Right ventricle myocardium superior (tissue), 1 donor: ENCODE measurements around the gene CAMKMT. TPM values are rescaled to one million over a fixed set of nuclear protein-coding genes. Genes with fewer than 3 reads are reported as not detected.
"Not testable (repeated sequence)": the region's sequence is repeated elsewhere in the genome, so short reads cannot be mapped to it uniquely, and the experiment has no call there.

ENCODE experiments used
- ATAC-seq: fragments of 200-7000 bp; cut with Tn5 transposase; one replicate; pipeline ENCODE4 v1.9.1; 2020; ENCODE audit warnings: mild to moderate bottlenecking; ENCODE audit not compliant: poor library complexity
- DNase-seq: peaks from one replicate; pipeline ENCODE4 v3.0.0-alpha.2; 2020
- intact Hi-C: fragments of 100-400 bp; cut with DNase I; formaldehyde crosslinking; loops from one replicate; pipeline ENCODE4 v1.11.2; 2022
- total RNA-seq: library from RNA; stranded (reverse); fragmentation: NEBNext Ultra II Directional; extraction: Animal tissue kit (Norgen Biotek cat#: 25700); gene quantifications from one replicate; pipeline ENCODE4 v1.2.1, GENCODE V29; 2021
- donor health status: DM: no; HTN: yes; CAD: no; lungs with severe emphysema.

CAMKMT gene
- total RNA-seq, 1 donor from 2014 or later: 5.1 TPM

DNA sequence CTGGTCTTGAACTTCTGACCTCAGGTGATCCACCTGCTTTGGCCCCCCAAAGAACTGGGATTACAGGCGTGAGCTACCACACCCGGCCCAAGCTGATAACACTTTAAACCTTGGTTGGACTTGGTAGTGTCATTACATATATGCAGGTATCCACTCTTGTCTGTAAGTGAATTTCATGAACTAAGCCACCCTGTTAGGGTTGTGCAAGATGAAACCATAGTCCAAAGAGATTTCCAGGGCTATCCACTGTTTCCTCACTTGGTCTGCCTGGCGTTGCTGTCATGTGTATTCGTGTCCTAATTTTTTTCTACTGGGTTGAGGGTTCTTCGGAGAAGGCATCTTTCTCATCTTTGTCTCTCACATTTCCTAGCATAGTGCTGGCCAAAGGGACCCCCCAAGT lies 203.0 kb downstream of the CAMKMT start:
- intact Hi-C loops: no loop called here
- ATAC-seq: no peak
- no peak for DNase-seq

DNA sequence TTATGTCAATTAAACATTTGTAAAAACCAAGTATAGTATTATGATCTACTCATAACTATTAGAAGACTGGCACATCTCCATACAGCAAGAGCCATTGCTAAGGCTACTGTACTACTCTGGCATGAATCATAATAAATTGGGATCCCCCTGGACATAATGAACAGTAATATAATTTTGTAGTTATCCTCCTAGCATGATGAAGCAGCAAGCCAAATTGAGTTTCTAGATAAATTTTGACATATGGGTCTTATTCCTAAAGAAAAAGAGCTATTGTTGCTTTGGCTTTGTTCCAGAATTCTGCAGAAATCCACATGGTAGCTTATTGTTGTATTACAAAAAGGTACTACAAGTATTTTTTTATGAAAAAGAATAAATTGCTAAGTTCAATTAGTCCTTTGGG lies 204.3 kb downstream of the CAMKMT start:
- ATAC-seq: no peak
- intact Hi-C loops: no loop called here

DNA sequence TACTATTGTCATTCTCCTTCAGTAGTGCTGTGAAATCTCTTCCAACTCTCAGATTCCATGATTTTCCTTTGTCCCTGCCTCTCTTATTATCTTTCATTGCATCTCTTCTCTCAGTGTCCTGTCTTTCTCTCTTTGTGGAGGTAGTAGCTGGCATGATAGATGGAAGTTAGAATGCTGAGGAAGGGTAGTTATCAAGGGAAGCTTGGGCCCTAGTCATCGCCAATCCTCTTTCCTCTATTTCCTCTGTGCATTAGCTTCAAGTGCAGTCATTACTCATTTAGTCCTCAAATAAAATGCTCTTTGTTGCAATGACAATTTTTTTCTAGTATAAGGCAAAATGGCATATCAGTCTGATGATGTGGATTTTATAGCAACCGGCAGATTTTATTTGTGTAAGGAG lies 207.7 kb downstream of the CAMKMT start:
- ATAC-seq (no peak), DNase-seq (no peak)
- intact Hi-C loops: no loop called here

More for the DNA sequence above, 204.3 kb downstream of the CAMKMT start:
- no peak for DNase-seq

DNA sequence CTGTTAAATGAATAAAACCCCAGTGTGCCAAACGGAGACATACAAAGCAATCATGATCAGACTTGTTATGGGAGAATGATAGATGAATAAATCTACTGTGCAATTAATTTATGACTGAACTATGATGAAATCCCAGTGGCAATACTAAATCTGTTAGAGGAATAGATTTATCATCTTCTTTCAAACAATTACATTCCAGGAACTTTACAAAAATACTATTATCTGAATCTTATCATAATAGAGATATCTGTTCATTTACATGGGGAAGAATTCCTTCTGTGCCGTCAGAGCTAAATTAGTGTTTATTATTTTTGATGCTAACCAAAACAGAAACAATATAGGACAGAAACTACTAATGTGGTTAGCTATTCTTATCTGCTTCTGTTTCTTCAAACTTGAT lies 208.5 kb downstream of the CAMKMT start:
- intact Hi-C loops: no loop called here
- ATAC-seq (no peak), DNase-seq (no peak)

DNA sequence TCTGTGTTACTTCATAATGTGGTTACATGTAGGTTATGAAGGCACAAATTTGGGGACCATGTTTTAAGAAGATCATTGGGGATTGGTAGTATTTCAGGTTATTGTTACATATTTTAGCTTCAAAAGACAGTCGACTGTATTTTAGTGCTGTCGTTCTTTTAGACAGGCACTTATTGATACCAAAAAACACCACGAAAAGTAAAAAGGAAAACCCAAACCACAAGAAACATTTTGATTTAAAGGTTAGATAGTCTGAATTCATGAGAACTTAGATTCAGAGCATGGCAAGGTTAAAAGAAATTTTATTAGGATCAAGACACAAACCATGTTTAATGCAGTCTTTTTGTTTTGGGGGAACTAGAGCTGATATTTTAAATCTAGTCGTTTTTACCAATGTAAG lies 209.0 kb downstream of the CAMKMT start:
- DNase-seq (no peak), ATAC-seq (no peak)
- intact Hi-C loops: no loop called here

DNA sequence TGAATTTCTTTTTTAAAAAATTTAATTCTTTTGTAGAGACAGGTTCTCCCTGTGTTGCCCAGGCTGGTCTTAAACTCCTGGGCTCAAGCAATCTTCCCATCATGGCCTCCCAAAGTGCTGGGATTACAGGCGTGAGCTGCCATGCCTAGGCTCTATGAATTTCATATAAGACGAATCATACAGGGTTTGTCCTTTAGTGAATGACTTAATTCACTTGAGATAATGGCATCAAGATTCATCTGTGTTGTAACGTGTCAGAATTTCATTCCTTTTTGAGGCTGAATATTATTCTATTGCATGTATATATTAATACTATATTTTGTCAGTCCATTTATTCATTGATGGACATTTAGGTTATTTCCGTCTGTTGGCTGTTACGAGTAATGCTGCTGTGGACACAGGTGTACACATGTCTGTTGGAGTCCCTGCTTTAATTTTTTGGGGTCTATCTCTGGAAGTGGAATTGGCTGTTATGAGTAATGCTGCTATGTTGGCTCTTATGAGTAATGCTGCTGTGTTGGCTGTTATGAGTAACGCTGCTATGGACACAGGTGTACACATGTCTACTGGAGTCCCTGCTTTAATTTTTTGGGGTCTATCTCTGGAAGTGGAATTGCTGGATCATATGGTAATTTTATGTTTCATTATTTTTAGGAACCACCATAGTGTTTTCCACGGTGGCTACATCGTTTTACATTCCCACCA lies 210.6 kb downstream of the CAMKMT start:
- DNase-seq: no peak
- intact Hi-C loops: no loop called here
- no peak for ATAC-seq

DNA sequence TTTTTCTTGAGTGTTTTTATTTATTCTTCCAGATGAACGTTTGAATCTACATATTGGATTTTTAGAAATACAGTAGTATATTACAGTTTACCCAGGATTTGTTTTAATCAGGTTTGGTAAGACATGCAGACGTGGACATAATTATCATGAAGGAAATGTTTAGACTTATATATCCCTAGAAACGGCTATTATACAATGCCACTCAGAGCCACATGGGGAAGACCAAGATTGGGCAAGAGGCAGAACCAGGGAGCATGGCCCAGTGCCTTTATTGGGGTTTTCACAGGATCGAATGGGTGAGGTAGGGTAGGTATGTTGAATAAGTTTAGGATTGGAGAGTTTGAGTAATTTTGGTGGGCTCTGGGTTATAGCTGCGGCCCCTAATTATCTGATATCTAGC lies 212.2 kb downstream of the CAMKMT start:
- ATAC-seq (no peak), DNase-seq (no peak)
- intact Hi-C loops: no loop called here

DNA sequence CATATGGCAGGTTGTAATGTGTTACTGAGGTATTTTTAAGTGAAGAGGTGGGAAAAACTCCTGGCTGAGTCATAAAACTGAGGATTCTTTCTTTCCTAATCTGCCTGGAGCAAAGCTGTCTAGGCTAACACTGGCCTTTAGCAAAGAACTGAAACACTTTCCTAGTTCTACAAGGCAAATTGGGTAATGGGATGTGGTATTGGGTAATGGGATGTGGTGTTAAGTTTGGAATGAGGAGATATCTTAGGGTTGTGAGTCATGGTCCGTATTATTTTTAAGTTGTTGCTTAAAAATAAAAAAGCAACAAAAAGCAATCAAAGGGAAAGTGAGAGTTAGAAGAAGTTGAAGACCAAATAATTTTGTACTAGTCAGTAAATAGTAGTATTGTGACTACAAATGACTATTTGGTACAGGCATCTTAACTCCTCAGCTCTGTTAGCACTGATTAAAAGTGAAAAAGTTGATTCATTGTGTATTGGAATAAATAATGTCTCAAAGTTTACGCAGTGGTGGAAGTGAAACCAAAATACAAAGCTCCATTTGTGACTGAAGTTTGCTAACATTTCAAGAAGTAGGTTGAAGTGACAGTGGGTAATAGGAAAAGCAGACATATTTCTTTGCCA lies 216.8 kb downstream of the CAMKMT start:
- ATAC-seq (no peak), DNase-seq (no peak)
- intact Hi-C loops: no loop called here

DNA sequence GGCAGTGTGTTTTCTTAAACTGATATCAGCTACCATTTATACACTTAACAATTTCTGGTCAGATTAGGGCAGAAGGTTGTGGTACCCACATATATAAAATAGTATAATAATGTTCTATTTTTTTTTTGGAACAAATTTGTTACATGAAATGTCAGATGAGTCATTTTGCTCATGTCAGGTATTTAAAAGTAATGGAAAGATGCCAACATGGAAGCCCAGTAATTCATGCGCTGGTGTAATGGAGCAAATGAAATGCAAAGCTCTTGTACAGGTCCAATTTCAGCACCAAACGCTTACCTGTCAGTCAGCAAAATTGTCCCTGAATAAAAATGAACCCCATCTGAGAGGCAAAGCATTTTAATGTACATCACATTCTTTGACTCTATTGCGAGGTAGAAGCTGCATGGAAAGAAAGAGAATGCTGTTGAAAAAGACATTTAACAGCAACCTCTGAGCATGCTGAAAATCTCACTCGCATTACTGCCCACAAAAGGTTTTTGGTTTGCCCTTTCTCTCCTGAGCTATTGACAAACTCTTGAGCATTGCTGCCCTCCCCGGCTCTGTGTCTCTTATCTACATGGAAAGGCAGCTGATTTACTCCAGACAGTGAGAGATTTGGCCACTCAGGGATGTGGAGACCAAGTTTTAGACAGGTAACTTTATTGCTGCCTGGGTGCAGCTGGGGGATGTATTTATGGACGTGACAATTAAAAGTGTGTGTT lies 217.5 kb downstream of the CAMKMT start:
- DNase-seq (no peak), ATAC-seq (no peak)
- intact Hi-C loops: no loop called here

DNA sequence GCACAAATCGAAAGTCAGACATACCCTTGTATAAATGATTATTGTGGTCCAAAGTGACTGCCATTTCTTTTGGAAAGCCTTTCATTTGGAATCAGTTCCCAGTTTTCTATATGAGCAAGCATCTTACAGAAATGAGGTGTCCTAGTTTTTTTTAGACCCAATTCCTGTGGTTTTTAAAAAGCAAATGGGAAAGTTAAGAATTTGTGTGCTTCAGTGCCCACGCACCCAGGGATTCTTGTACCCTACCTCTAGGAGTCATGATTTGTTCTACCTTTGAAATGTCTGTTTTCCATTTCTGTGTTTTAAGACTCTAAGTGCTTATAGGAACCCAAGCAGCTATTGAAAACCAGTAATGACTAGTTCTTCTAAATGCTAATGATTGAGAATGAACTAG lies 218.1 kb downstream of the CAMKMT start:
- intact Hi-C loops: no loop called here
- no peak for ATAC-seq
- DNase-seq: no peak

DNA sequence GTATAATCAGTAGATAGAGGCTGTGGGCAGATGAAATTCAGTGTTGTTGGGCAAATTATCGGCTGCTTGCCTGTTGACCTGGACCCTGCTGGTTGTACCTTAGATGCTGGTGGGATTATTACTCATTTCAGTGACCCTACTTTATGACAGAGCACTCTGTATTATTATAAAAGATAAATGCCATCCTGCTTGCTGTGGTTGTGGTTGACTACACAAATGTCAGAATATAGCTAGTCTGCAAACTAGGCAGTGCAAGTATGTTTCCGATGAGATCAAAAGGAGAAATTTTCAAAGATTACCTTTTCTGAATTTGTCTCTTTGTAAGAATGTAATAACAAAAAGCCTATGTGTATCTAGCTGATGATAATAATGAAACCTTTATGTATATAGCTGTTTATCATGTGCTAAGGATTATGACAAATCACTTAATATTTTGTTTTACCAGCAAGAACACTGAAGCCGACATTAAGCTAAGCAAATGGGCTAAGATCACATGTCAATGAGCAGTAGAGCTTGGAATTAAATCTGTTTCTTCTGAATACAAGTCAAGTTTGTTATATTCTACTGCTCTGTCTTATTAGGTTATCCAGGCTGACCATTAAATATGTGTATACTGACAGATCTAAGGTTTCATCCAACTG lies 219.2 kb downstream of the CAMKMT start:
- DNase-seq (no peak), ATAC-seq (no peak)
- intact Hi-C loops: no loop called here

DNA sequence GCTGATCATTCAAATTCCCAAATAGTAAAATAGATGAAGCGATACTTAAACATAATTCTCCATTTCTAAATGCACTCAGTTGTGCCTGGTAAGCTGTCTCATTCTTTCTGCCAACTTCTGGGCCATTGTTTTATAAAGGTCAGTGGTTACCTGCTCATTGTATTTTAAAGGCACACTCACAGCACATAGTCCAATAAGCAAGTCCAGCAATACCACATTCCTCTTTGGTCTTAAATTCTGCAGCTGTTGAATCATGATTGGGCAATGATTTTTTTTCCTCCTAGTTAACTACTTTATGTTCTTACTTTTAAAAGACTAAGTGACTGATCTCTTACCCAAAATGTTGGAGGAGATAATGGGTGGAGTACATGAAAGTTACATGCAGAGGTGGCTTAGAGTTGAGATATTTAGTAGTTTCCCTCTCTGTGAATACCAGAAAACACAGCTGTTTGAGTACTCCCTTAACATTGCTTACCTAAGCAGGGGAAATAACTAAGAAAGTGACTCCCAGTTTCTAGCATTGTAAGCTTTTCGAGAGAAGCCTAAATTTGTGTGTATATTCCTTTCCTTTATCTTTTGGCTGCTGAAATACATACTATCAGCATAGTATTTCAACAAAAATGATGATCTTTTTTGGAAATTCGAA lies 220.7 kb downstream of the CAMKMT start:
- no peak for ATAC-seq
- intact Hi-C loops: no loop called here

DNA sequence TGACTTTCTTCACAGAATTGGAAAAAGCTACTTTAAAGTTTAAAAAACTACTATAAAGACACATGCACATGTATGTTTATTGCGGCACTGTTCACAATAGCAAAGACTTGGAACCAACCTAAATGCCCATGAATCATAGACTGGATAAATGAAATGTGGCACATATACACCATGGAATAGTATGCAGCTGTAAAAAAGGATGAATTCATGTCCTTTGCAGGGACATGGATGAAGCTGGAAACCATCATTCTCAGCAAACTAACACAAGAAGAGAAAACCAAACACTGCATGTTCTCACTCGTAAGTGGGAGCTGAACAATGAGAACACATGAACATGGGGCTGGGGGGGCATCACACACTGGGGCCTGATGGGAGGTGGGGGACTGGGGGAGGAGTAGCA lies 233.9 kb downstream of the CAMKMT start:
- ATAC-seq, DNase-seq: not testable (repeated sequence)
- intact Hi-C loops: loop anchor here (10.0 kb wide), 1 partner anchor 49 kb away; no protein-coding TSS in a partner anchor

More for the DNA sequence above, 220.7 kb downstream of the CAMKMT start:
- DNase-seq: no peak

DNA sequence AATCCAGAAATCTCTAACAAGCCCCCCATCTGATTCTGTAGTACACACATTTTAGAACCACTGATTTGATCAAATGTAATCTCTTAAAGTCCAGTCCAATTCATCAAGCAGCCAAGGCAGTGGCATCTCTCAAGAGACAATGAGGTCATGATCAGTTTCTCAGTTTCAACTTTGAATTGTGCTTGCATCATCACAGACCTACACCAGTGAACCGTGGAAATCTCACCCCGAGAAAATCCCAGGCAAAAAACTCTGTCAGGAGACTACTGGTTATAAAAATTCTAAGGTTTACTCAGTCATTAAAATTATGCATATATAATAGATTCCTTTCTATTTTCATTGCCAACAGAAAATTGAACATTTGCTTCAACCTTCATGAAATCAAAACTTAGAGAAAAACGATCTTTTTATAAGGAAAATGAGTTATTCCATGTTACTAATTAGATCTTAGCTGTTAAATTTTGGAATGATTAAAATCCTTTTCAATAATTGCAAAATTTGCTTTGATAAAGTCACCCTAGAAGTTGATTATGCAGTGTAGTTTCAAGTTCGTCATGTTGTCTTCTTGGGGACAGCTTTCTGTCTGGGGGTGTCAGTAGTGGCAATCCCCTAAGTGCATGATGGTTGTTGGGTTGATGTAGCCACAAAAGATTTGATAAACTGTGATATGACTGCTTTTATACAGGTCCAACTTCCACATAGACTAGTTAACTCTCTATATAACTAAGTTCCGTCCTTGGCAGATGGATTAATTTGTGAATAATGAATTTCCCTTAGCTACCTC lies 235.0 kb downstream of the CAMKMT start:
- DNase-seq (no peak), ATAC-seq (no peak)
- intact Hi-C loops: loop anchor here (10.0 kb wide), 1 partner anchor 48 kb away; no protein-coding TSS in a partner anchor

DNA sequence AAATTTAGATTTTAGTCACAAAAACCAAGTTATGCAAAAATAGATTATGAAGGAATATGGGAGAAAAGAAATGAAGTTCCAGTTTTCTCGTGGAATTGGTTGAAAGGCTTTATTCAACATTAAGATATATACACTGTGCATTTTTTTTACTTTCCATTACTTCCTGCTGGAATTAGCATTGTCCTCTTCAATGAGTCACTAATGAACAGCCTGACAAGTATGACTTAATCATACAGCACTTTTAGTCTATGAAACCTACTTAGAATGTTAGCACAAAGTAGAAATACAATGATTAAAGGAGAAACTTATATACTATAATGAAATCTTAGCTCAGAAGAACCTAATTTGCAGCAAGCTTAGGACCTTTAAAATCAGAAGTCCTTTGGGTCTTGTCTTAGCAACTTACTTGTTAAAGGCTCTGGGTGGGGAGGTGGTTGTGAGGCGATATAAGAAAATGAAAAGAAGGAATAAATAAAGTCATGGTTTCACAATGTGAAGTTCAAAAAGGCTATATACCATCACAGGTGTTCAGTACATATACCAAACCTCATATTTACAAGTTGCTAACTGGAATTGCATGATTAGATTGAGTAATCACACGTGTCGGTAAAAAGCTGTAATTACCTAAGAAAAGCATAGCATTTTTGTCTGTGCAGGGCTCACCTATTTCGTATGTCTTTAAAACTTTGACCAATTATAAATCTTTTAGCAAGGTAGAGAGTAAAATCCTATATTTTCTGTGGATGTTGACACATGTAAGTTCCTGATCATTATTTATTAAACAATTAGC lies 236.8 kb downstream of the CAMKMT start:
- no peak for DNase-seq
- ATAC-seq: no peak
- intact Hi-C loops: loop anchor here (10.0 kb wide), 1 partner anchor 46 kb away; no protein-coding TSS in a partner anchor

DNA sequence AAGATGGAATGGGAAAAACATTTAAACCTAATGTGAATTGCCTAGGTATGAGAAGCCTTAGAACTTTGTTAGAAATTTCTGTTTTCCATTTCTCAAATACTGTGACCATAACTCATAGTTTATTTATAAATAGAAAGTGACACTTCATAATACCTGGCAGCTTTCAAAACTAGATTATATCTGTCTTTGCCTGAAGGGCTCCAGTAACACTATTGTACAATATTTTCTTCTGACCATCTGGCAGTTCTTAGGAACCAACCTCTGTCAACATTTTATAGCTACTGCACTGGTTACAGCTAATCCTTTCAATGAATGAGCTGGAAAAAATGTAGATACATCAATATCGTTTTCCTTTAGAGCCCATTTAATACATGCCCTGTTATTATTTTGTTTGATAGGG lies 237.4 kb downstream of the CAMKMT start:
- DNase-seq (no peak), ATAC-seq (peak; percentile 52)
- intact Hi-C loops: loop anchor here (10.0 kb wide), 1 partner anchor 46 kb away; no protein-coding TSS in a partner anchor

DNA sequence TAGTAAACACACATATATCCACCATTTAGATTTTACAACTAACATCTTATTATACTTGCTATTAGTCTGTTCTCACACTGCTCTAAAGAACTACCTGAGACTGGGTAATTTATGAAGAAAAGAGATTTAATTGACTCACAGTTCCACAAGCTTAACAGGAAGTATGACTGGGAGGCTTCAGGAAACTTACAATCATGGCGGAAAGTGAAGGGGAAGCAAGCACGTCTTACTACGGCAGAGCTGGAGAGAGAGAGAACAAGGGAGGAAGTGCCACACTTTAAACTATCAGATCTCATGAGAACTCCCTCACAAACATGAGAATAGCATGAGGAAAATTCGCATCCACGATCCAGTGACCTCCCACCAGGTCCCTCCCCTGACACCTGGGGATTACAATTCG lies 240.7 kb downstream of the CAMKMT start:
- ATAC-seq (no peak), DNase-seq (no peak)
- intact Hi-C loops: no loop called here
